ENCODE measurements around the gene TRAIP. TPM values are rescaled to one million over a fixed set of nuclear protein-coding genes. Genes with fewer than 3 reads are reported as not detected.
"Not testable (repeated sequence)": the region's sequence is repeated elsewhere in the genome, so short reads cannot be mapped to it uniquely, and the experiment has no call there.

The TRAIP gene
- total RNA-seq, 1 experiment from 2014 or later, result 17.8 TPM

DNA sequence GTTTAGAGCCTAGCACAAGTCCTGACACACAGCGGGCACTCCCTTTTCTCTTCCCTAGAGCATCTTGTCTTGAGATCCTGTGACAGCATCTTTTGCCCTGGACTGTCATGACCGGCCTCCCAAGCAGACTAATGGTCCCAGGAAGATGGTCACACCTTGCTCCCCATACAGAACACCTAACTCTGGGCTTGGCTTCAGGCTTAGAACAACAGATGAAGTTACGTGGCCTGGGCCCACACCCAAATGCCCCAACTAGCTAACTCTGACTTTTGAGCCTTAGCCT, 69.2 kb downstream of the TRAIP start:
- CTCF ChIA-PET, result no interaction called here
- POLR2A ChIA-PET (ENCODE audit: low non-redundant PET), result no interaction called here
- no TSS peak for BruUV-seq (replicated peaks)
- no peak for DNase-seq (ENCODE audit: low spot score)
- peak overlapping the region; percentile 84 for H3K4me3 ChIP-seq (ENCODE audit: low read depth, low read length, poor library complexity, severe bottlenecking)
- no peaks in the 10 kb centered on the region for H3K4me1 ChIP-seq (ENCODE audit: insufficient read depth, low read length, poor library complexity, severe bottlenecking)
- H3K27ac ChIP-seq (ENCODE audit: low read depth, low read length, poor library complexity, severe bottlenecking), result no peak overlapping the region
- no peak for TF ChIP-seq EZH2 (IDR thresholded peaks at IDR 0.05; ENCODE audit: borderline replicate concordance, low read depth, low read length, poor library complexity, severe bottlenecking)
- TF ChIP-seq, protein P1, sequence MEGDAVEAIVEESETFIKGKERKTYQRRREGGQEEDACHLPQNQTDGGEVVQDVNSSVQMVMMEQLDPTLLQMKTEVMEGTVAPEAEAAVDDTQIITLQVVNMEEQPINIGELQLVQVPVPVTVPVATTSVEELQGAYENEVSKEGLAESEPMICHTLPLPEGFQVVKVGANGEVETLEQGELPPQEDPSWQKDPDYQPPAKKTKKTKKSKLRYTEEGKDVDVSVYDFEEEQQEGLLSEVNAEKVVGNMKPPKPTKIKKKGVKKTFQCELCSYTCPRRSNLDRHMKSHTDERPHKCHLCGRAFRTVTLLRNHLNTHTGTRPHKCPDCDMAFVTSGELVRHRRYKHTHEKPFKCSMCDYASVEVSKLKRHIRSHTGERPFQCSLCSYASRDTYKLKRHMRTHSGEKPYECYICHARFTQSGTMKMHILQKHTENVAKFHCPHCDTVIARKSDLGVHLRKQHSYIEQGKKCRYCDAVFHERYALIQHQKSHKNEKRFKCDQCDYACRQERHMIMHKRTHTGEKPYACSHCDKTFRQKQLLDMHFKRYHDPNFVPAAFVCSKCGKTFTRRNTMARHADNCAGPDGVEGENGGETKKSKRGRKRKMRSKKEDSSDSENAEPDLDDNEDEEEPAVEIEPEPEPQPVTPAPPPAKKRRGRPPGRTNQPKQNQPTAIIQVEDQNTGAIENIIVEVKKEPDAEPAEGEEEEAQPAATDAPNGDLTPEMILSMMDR (conservative IDR thresholded peaks at IDR 0.05; ENCODE audit: low read depth, low read length), result no peak
- H3K36me3 ChIP-seq (ENCODE audit: insufficient read depth, low read length, poor library complexity, severe bottlenecking), result peaks cover 6% of the 10 kb centered on the region
- no peaks in the 10 kb centered on the region for H3K27me3 ChIP-seq (replicated peaks; ENCODE audit: insufficient read depth, low read depth, low read length, poor library complexity)
- H3K9me3 ChIP-seq (ENCODE audit: low read depth, low read length, poor library complexity, severe bottlenecking), result no peaks in the 10 kb centered on the region
- intact Hi-C loops (cut with micrococcal nuclease; ENCODE audit: unreplicated experiment), result no loop called here

- intact Hi-C loops (cut with micrococcal nuclease; ENCODE audit: unreplicated experiment), result no loop called here
- Histone ChIP-seq H3K27ac (ENCODE audit: low read depth, low read length, poor library complexity, severe bottlenecking) (peak within 1 kb of the TSS; percentile 81), H3K4me3 (ENCODE audit: low read depth, low read length, poor library complexity, severe bottlenecking) (peak within 1 kb of the TSS; percentile 84), H3K4me1 (ENCODE audit: insufficient read depth, low read length, poor library complexity, severe bottlenecking) (no peaks in the 10 kb centered on the region), H3K9me3 (ENCODE audit: low read depth, low read length, poor library complexity, severe bottlenecking) (no peaks in the 10 kb centered on the region), H3K27me3 (replicated peaks; ENCODE audit: insufficient read depth, low read depth, low read length, poor library complexity) (no peaks in the 10 kb centered on the region), H3K36me3 (ENCODE audit: insufficient read depth, low read length, poor library complexity, severe bottlenecking) (peaks cover 6% of the 10 kb centered on the region)
- ChIA-PET CTCF (no interaction called here), POLR2A (ENCODE audit: low non-redundant PET) (no interaction called here)
- peak; percentile 98 for DNase-seq (ENCODE audit: low spot score)
- BruUV-seq (replicated peaks), result TSS peak; percentile 96
- TF ChIP-seq, protein P1 (conservative IDR thresholded peaks at IDR 0.05; ENCODE audit: low read depth, low read length), result no peak
- TF ChIP-seq EZH2 (IDR thresholded peaks at IDR 0.05; ENCODE audit: borderline replicate concordance, low read depth, low read length, poor library complexity, severe bottlenecking), result no peak
Measured at GRCh38 chr3:49786357-49787181, 69.8 kb downstream of the TRAIP start, which contains the start of gene IP6K1. TSS of gene IP6K1 (minus strand) at chr3:49786542. CDS start at chr3:49748040, 38,502 bp downstream.

DNA sequence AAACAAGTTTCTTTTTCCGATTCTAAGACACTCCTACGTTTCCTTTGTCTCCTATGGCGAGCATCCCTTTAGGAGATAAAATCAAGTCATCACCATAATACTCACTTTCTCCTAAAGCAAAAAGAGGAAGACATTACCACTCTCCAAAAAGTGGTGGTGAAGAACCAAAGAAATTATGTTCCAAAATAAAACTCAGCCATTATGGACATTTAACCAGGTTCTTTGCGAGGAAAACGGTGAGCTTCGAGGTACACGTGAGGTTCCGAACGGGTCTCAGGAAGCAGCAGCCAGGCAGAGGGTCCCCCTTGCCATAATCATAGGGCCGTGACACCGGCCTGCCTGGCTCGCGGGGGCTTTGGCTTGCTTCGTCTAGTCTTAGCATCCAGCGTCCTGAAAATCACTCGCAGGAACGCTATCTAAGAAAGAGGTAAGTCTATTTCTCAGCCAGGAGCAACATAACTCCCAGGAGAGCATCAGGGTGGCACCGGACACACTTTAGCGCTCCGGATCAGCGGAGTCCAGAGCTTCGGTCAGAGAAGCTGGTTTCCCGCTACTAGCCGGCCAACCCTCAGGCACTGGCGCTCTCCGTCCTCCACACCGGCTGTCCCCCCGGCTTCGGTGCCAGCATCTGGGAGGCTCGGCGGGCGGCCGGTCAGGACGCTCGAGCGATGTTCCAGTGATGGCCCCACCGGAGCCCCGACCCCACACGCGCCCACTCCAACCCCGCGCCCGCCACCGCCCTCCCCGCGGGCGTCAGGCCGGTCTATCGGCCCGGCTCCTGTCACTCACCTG, 70.6 kb downstream of the TRAIP start:
- Histone ChIP-seq H3K27ac (ENCODE audit: low read depth, low read length, poor library complexity, severe bottlenecking) (peak overlapping the region; percentile 81), H3K4me3 (ENCODE audit: low read depth, low read length, poor library complexity, severe bottlenecking) (peak overlapping the region; percentile 84), H3K36me3 (ENCODE audit: insufficient read depth, low read length, poor library complexity, severe bottlenecking) (peaks cover 6% of the 10 kb centered on the region), H3K27me3 (replicated peaks; ENCODE audit: insufficient read depth, low read depth, low read length, poor library complexity) (no peaks in the 10 kb centered on the region), H3K9me3 (ENCODE audit: low read depth, low read length, poor library complexity, severe bottlenecking) (no peaks in the 10 kb centered on the region), H3K4me1 (ENCODE audit: insufficient read depth, low read length, poor library complexity, severe bottlenecking) (no peaks in the 10 kb centered on the region)
- TF ChIP-seq, protein P1 (conservative IDR thresholded peaks at IDR 0.05; ENCODE audit: low read depth, low read length), result no peak
- TF ChIP-seq EZH2 (IDR thresholded peaks at IDR 0.05; ENCODE audit: borderline replicate concordance, low read depth, low read length, poor library complexity, severe bottlenecking), result no peak
- ChIA-PET CTCF (no interaction called here), POLR2A (ENCODE audit: low non-redundant PET) (no interaction called here)
- DNase-seq (ENCODE audit: low spot score), result no peak
- intact Hi-C loops (cut with micrococcal nuclease; ENCODE audit: unreplicated experiment), result no loop called here
- BruUV-seq (replicated peaks), result no TSS peak

- H3K27me3 ChIP-seq (replicated peaks; ENCODE audit: insufficient read depth, low read depth, low read length, poor library complexity); POLR2A ChIA-PET (ENCODE audit: low non-redundant PET); H3K36me3 ChIP-seq (ENCODE audit: insufficient read depth, low read length, poor library complexity, severe bottlenecking); H3K4me1 ChIP-seq (ENCODE audit: insufficient read depth, low read length, poor library complexity, severe bottlenecking); H3K4me3 ChIP-seq (ENCODE audit: low read depth, low read length, poor library complexity, severe bottlenecking); H3K9me3 ChIP-seq (ENCODE audit: low read depth, low read length, poor library complexity, severe bottlenecking); H3K27ac ChIP-seq (ENCODE audit: low read depth, low read length, poor library complexity, severe bottlenecking); intact Hi-C loops (cut with micrococcal nuclease; ENCODE audit: unreplicated experiment); BruUV-seq (replicated peaks); DNase-seq (ENCODE audit: low spot score): not testable (repeated sequence)
- CTCF ChIA-PET, result interaction anchor here (0.7 kb wide), 1 partner anchor 53 kb away, joined by 3 read pairs; no protein-coding TSS in a partner anchor
Measured at GRCh38 chr3:49782277-49782676, 74.1 kb downstream of the TRAIP start.

Data from A673 (cell line).